HG02943 (cell line): ENCODE data around the gene HSDL1.

Experiments used
- ATAC-seq: cut with Tn5 transposase; IDR thresholded peaks from one replicate; pipeline ENCODE4 v1.9.1; 2021; ENCODE audit warnings: mild to moderate bottlenecking, low read depth, moderate library complexity; ENCODE audit not compliant: unreplicated experiment

HSDL1 gene

GRCh38 chr16:84110527-84110926, 34.5 kb downstream of the HSDL1 start:
- ATAC-seq, result no peak

GRCh38 chr16:84109598-84110335, 35.2 kb downstream of the HSDL1 start:
- no peak for ATAC-seq

- no peak for ATAC-seq
Measured at GRCh38 chr16:84107921-84108320, 37.1 kb downstream of the HSDL1 start.

GRCh38 chr16:84105948-84106740, 38.8 kb downstream of the HSDL1 start:
- no peak for ATAC-seq

GRCh38 chr16:84105301-84105815, 39.6 kb downstream of the HSDL1 start:
- ATAC-seq, result no peak

- ATAC-seq, result no peak
Measured at GRCh38 chr16:84104231-84104630, 40.7 kb downstream of the HSDL1 start.

GRCh38 chr16:84103678-84104077, 41.3 kb downstream of the HSDL1 start:
- no peak for ATAC-seq

- no peak for ATAC-seq
Measured at GRCh38 chr16:84098939-84099338, 46.0 kb downstream of the HSDL1 start.

GRCh38 chr16:84096447-84097005, 48.5 kb downstream of the HSDL1 start:
- no peak for ATAC-seq

GRCh38 chr16:84095466-84095865, 49.5 kb downstream of the HSDL1 start:
- ATAC-seq, result no peak

GRCh38 chr16:84093879-84094270, 51.1 kb downstream of the HSDL1 start:
- no peak for ATAC-seq

GRCh38 chr16:84093120-84093878, 51.7 kb downstream of the HSDL1 start:
- ATAC-seq, result no peak

- ATAC-seq, result no peak
Measured at GRCh38 chr16:84091460-84091859, 53.5 kb downstream of the HSDL1 start.

- ATAC-seq, result no peak
Measured at GRCh38 chr16:84090211-84090610, 54.8 kb downstream of the HSDL1 start.

GRCh38 chr16:84088695-84089395, 56.1 kb downstream of the HSDL1 start:
- ATAC-seq, result peak; percentile 74

GRCh38 chr16:84087466-84088151, 57.4 kb downstream of the HSDL1 start:
- ATAC-seq, result no peak

GRCh38 chr16:84087001-84087400, 58.0 kb downstream of the HSDL1 start:
- ATAC-seq, result no peak

- no peak for ATAC-seq
Measured at GRCh38 chr16:84086341-84086740, 58.6 kb downstream of the HSDL1 start.

- ATAC-seq, result no peak
Measured at GRCh38 chr16:84085773-84086172, 59.2 kb downstream of the HSDL1 start.
